ENCODE measurements around the gene KIAA0408. TPM values are rescaled to one million over a fixed set of nuclear protein-coding genes. Genes with fewer than 3 reads are reported as not detected.
"Not testable (repeated sequence)": the region's sequence is repeated elsewhere in the genome, so short reads cannot be mapped to it uniquely, and the experiment has no call there.

KIAA0408 gene
- total RNA-seq, 1 donor: 1.3 TPM

GRCh38 chr6:127423921-127424320, 35.3 kb downstream of the KIAA0408 start:
- DNase-seq (ENCODE audit: low read depth): no peak
- no peak overlapping the region for H3K4me3 ChIP-seq (ENCODE audit: low read depth, low read length)
- TF ChIP-seq CTCF (IDR thresholded peaks at IDR 0.05; ENCODE audit: insufficient read depth, low read depth, low read length): no peak

- not testable (repeated sequence) for DNase-seq (ENCODE audit: low read depth); H3K4me3 ChIP-seq (ENCODE audit: low read depth, low read length)
Observed at GRCh38 chr6:127421164-127421563, 38.0 kb downstream of the KIAA0408 start.

- TF ChIP-seq CTCF (IDR thresholded peaks at IDR 0.05; ENCODE audit: insufficient read depth, low read depth, low read length): peak; percentile 64
- DNase-seq (ENCODE audit: low read depth): peak; percentile 91
- H3K4me3 ChIP-seq (ENCODE audit: low read depth, low read length): no peak overlapping the region
Observed at GRCh38 chr6:127420556-127420955, 38.6 kb downstream of the KIAA0408 start.

GRCh38 chr6:127415096-127415495, 44.1 kb downstream of the KIAA0408 start:
- no peak for DNase-seq (ENCODE audit: low read depth)
- no peak for TF ChIP-seq CTCF (IDR thresholded peaks at IDR 0.05; ENCODE audit: insufficient read depth, low read depth, low read length)
- H3K4me3 ChIP-seq (ENCODE audit: low read depth, low read length): no peak overlapping the region

- not testable (repeated sequence) for DNase-seq (ENCODE audit: low read depth)
Observed at GRCh38 chr6:127413123-127413522, 46.1 kb downstream of the KIAA0408 start.

GRCh38 chr6:127412016-127412415, 47.2 kb downstream of the KIAA0408 start:
- not testable (repeated sequence) for H3K4me3 ChIP-seq (ENCODE audit: low read depth, low read length); DNase-seq (ENCODE audit: low read depth)

More at GRCh38 chr6:127413123-127413522, 46.1 kb downstream of the KIAA0408 start:
- H3K4me3 ChIP-seq (ENCODE audit: low read depth, low read length): not testable (repeated sequence)

Small RNA genes lying within 50 kb of the gene (small RNA-seq; reads per million reads assigned to genes)
- gene KIAA0408: not detected

Other genes starting within 250 kb of the KIAA0408 start
- 45.7 and 58.7 TPM in 2 replicates for gene RNF146, start 192.5 kb downstream of the KIAA0408 start, total RNA-seq
- 60.9 and 77.3 TPM in 2 replicates for gene ECHDC1, start 115.8 kb downstream of the KIAA0408 start, total RNA-seq
- gene C6orf58, start 117.8 kb upstream of the KIAA0408 start, total RNA-seq: not detected in 2 replicates

Measured in fibroblast of villous mesenchyme (primary cell).